Neuronal stem cell (in vitro differentiated cells): ENCODE results near the gene NFASC.

ENCODE experiments used
- DNase-seq: peaks from one replicate; pipeline ENCODE4 v3.0.0-alpha.2; 2013; ENCODE audit warnings: low spot score
- H2AFZ ChIP-seq: one replicate; pipeline ENCODE4 v1.6.1; 2013; ENCODE audit warnings: mild to moderate bottlenecking, low read length, inconsistent platforms
- H2AK5ac ChIP-seq: 2 replicates; pipeline ENCODE4 v1.6.1; 2013; ENCODE audit warnings: low read depth, mild to moderate bottlenecking, inconsistent platforms, low read length, moderate library complexity, mixed read lengths
- H2BK120ac ChIP-seq: 2 replicates; pipeline ENCODE4 v1.6.1; 2013; ENCODE audit warnings: low read depth, mild to moderate bottlenecking, inconsistent platforms, low read length, moderate library complexity, mixed read lengths
- H2BK12ac ChIP-seq: one replicate; pipeline ENCODE4 v1.6.1; 2013; ENCODE audit warnings: low read length, inconsistent platforms
- H2BK15ac ChIP-seq: 2 replicates; pipeline ENCODE4 v1.6.1; 2013; ENCODE audit warnings: mild to moderate bottlenecking, low read length, inconsistent platforms, mixed read lengths
- H2BK5ac ChIP-seq: one replicate; pipeline ENCODE4 v1.6.1; 2013; ENCODE audit warnings: inconsistent platforms, mild to moderate bottlenecking, low read length, moderate library complexity
- H3K14ac ChIP-seq: one replicate; pipeline ENCODE4 v1.6.1; 2013; ENCODE audit warnings: low read length, inconsistent platforms
- H3K18ac ChIP-seq: 2 replicates; pipeline ENCODE4 v1.6.1; 2013; ENCODE audit warnings: low read length, inconsistent platforms
- H3K23ac ChIP-seq: 2 replicates; pipeline ENCODE4 v1.6.1; 2013; ENCODE audit warnings: low read depth, mild to moderate bottlenecking, mixed read lengths, low read length, inconsistent platforms; ENCODE audit not compliant: poor library complexity
- H3K27ac ChIP-seq: replicated peaks from 3 replicates; pipeline ENCODE4 v1.5.1; 2013; ENCODE audit warnings: low read length, inconsistent platforms
- H3K27me3 ChIP-seq, 3 experiments: 2 replicates each; pipeline ENCODE4 v1.6.1; 2013; ENCODE audit warnings: low read length in 3 of 3, mild to moderate bottlenecking in 2 of 3, inconsistent platforms in 1 of 3, low read depth in 1 of 3, mixed read lengths in 1 of 3, moderate library complexity in 1 of 3; ENCODE audit not compliant: control insufficient read depth in 3 of 3, insufficient read depth in 3 of 3
- H3K36me3 ChIP-seq, 2 donors: replicated peaks in 1 of 2; 2 replicates each; pipeline ENCODE4 v1.6.1; 2013; ENCODE audit warnings: low read length in 2 of 2; ENCODE audit not compliant: control insufficient read depth in 2 of 2, insufficient read depth in 2 of 2
- H3K4ac ChIP-seq: 2 replicates; pipeline ENCODE4 v1.6.1; 2013; ENCODE audit warnings: inconsistent platforms, mild to moderate bottlenecking, low read length, moderate library complexity
- H3K4me1 ChIP-seq, 2 donors: 1 replicate in 1 of 2; 2 replicates in 1 of 2; pipeline ENCODE4 v1.6.1; 2013; ENCODE audit warnings: low read length in 2 of 2, low read depth in 1 of 2; ENCODE audit not compliant: control insufficient read depth in 2 of 2, insufficient read depth in 1 of 2
- H3K4me2 ChIP-seq: one replicate; pipeline ENCODE4 v1.6.1; 2013; ENCODE audit warnings: mild to moderate bottlenecking, low read length, inconsistent platforms; ENCODE audit not compliant: insufficient read depth, poor library complexity, severe bottlenecking
- H3K4me3 ChIP-seq, 2 donors: 2 replicates each; pipeline ENCODE4 v1.5.1; 2013; ENCODE audit warnings: low read length in 2 of 2, mild to moderate bottlenecking in 2 of 2, inconsistent platforms in 1 of 2, moderate library complexity in 1 of 2
- H3K79me1 ChIP-seq: one replicate; pipeline ENCODE4 v1.6.1; 2013; ENCODE audit warnings: low read depth, mild to moderate bottlenecking, inconsistent platforms, low read length, moderate library complexity
- H3K9ac ChIP-seq: one replicate; pipeline ENCODE4 v1.6.1; 2013; ENCODE audit warnings: mild to moderate bottlenecking, low read depth, low read length, inconsistent platforms; ENCODE audit not compliant: poor library complexity
- H3K9me3 ChIP-seq, 2 donors: replicated peaks in 1 of 2; 2 replicates each; pipeline versions ENCODE3 to v1.6.1; 2013; ENCODE audit warnings: low read length in 2 of 2, mild to moderate bottlenecking in 2 of 2, inconsistent platforms in 1 of 2, low read depth in 1 of 2, mixed read lengths in 1 of 2, moderate library complexity in 1 of 2; ENCODE audit not compliant: control insufficient read depth in 2 of 2, insufficient read depth in 1 of 2
- H4K8ac ChIP-seq: one replicate; pipeline ENCODE4 v1.6.1; 2013; ENCODE audit warnings: low read depth, mild to moderate bottlenecking, inconsistent platforms, low read length, moderate library complexity
- H4K91ac ChIP-seq: one replicate; pipeline ENCODE4 v1.6.1; 2013; ENCODE audit warnings: low read length, low read depth, mild to moderate bottlenecking, inconsistent platforms; ENCODE audit not compliant: poor library complexity
- WGBS, 2 donors: extraction: QIAGEN DNeasy Blood & Tissue Kit; methylation state at CpG; one replicate each; pipeline ENCODE4 v1.1.7; 2013; ENCODE audit warnings: missing lambda C conversion rate in 2 of 2, mixed read lengths in 1 of 2; ENCODE audit not compliant: insufficient read length in 2 of 2, insufficient replicate concordance in 1 of 2; ENCODE audit errors: extremely low coverage in 2 of 2; 5-methylcytosine and 5-hydroxymethylcytosine counted together

Gene NFASC

DNA sequence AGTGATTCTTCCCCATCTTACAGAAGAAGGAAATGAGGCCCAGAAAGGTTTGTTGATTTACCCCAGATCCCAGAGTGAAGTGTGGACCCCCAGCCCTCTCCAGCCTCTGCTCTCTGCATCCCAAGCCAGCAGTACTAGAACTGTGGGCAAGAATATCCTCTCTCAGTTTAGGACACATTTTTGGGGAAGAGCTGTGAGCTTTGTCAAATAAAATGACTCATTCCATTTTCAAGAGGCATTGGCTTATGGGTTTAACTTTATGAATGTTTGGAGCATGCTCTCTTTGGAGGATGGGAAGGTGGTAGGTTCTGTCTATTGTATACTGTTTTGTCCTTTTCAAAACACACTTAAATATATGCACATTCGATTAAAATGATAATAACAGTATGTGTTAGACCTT lies 101.8 kb downstream of the NFASC start:
- Histone ChIP-seq H3K9ac (no peak overlapping the region), H2BK120ac (no peak overlapping the region), H2AK5ac (no peak overlapping the region)

GRCh38 chr1:204973449-204973848 lies 102.8 kb downstream of the NFASC start:
- Histone ChIP-seq H3K14ac (no peak overlapping the region), H3K23ac (peak overlapping the region; percentile 52), H3K9me3 (no peaks in the 10 kb centered on the region), H2AFZ (no peak overlapping the region), H3K4me3 (no peak overlapping the region), H3K79me1 (no peaks in the 10 kb centered on the region), H2BK15ac (no peak overlapping the region), H3K4me2 (no peak overlapping the region), H3K9ac (peak overlapping the region; percentile 38), H2BK120ac (no peak overlapping the region), H4K8ac (no peak overlapping the region), H4K91ac (no peak overlapping the region), H2AK5ac (peak overlapping the region; percentile 42), H3K18ac (peak overlapping the region; percentile 11), H3K4ac (no peak overlapping the region), H2BK12ac (no peak overlapping the region), H3K36me3 (no peaks in the 10 kb centered on the region), H2BK5ac (no peak overlapping the region), H3K27ac (no peak overlapping the region), H3K27me3 (no peaks in the 10 kb centered on the region), H3K4me1 (no peaks in the 10 kb centered on the region)
- WGBS, 2 donors: no CpG with 5 or more reads among the region's 6 CpGs
- DNase-seq: no peak

More for the DNA sequence above, 101.8 kb downstream of the NFASC start:
- H2BK5ac ChIP-seq: no peak overlapping the region
- no peak overlapping the region for H3K4me3 ChIP-seq
- no peaks in the 10 kb centered on the region for H3K79me1 ChIP-seq
- H3K36me3 ChIP-seq: no peaks in the 10 kb centered on the region
- no peak overlapping the region for H2BK12ac ChIP-seq
- H3K18ac ChIP-seq: no peak overlapping the region
- no peak overlapping the region for H3K27ac ChIP-seq
- no peak overlapping the region for H3K4me2 ChIP-seq
- H4K8ac ChIP-seq: no peak overlapping the region
- no peak for DNase-seq
- H3K14ac ChIP-seq: no peak overlapping the region
- no peak overlapping the region for H3K4ac ChIP-seq
- WGBS, 2 donors: no CpG with 5 or more reads among the region's 1 CpG
- no peak overlapping the region for H3K23ac ChIP-seq
- no peak overlapping the region for H2AFZ ChIP-seq
- no peaks in the 10 kb centered on the region for H3K9me3 ChIP-seq
- no peak overlapping the region for H4K91ac ChIP-seq
- no peaks in the 10 kb centered on the region for H3K4me1 ChIP-seq
- H2BK15ac ChIP-seq: no peak overlapping the region
- no peaks in the 10 kb centered on the region for H3K27me3 ChIP-seq

GRCh38 chr1:204974327-204974726 lies 103.7 kb downstream of the NFASC start:
- H3K4me3 ChIP-seq: no peak overlapping the region
- H3K23ac ChIP-seq: no peak overlapping the region
- H4K91ac ChIP-seq: no peak overlapping the region
- H2BK120ac ChIP-seq: no peak overlapping the region
- no peak overlapping the region for H2AFZ ChIP-seq
- no peak overlapping the region for H3K18ac ChIP-seq
- H2BK15ac ChIP-seq: no peak overlapping the region
- no peaks in the 10 kb centered on the region for H3K79me1 ChIP-seq
- no peak overlapping the region for H3K9ac ChIP-seq
- H3K4me1 ChIP-seq: no peaks in the 10 kb centered on the region
- H3K4ac ChIP-seq: no peak overlapping the region
- no peaks in the 10 kb centered on the region for H3K27me3 ChIP-seq
- DNase-seq: no peak
- H3K36me3 ChIP-seq: no peaks in the 10 kb centered on the region
- no peaks in the 10 kb centered on the region for H3K9me3 ChIP-seq
- no peak overlapping the region for H3K14ac ChIP-seq
- H3K27ac ChIP-seq: no peak overlapping the region
- no peak overlapping the region for H2AK5ac ChIP-seq
- no peak overlapping the region for H3K4me2 ChIP-seq
- H4K8ac ChIP-seq: no peak overlapping the region
- H2BK12ac ChIP-seq: no peak overlapping the region
- WGBS, 2 donors: no CpG with 5 or more reads among the region's 2 CpGs
- H2BK5ac ChIP-seq: no peak overlapping the region

- no peak overlapping the region for H3K4me3 ChIP-seq
- H3K27me3 ChIP-seq: no peaks in the 10 kb centered on the region
- no peaks in the 10 kb centered on the region for H3K4me1 ChIP-seq
- H3K14ac ChIP-seq: no peak overlapping the region
- no peak overlapping the region for H3K9ac ChIP-seq
- H3K9me3 ChIP-seq: no peaks in the 10 kb centered on the region
- H2BK5ac ChIP-seq: no peak overlapping the region
- no peak overlapping the region for H4K8ac ChIP-seq
- H4K91ac ChIP-seq: no peak overlapping the region
- H2AK5ac ChIP-seq: no peak overlapping the region
- no peaks in the 10 kb centered on the region for H3K36me3 ChIP-seq
- no peak overlapping the region for H3K18ac ChIP-seq
- H3K27ac ChIP-seq: no peak overlapping the region
- no peak overlapping the region for H2BK120ac ChIP-seq
- no peak overlapping the region for H3K4me2 ChIP-seq
- no peak overlapping the region for H2BK12ac ChIP-seq
- H3K23ac ChIP-seq: no peak overlapping the region
- no peak overlapping the region for H2AFZ ChIP-seq
- no CpG with 5 or more reads among the region's 12 CpGs for WGBS, 2 donors
- no peak for DNase-seq
- no peak overlapping the region for H3K4ac ChIP-seq
- H2BK15ac ChIP-seq: no peak overlapping the region
- H3K79me1 ChIP-seq: no peaks in the 10 kb centered on the region
These were observed 104.4 kb downstream of the NFASC start for GRCh38 chr1:204975021-204975420.
